Measurements from ENCODE around the gene SLC9C2. TPM values are rescaled to one million over a fixed set of nuclear protein-coding genes. Genes with fewer than 3 reads are reported as not detected.
A peak's percentile ranks its signal among the peaks of the same experiment; 100 is the strongest.
"Not testable (repeated sequence)": the region's sequence is repeated elsewhere in the genome, so short reads cannot be mapped to it uniquely, and the experiment has no call there.

Gene SLC9C2
- total RNA-seq, 1 donor from 2014 or later = not detected

DNA sequence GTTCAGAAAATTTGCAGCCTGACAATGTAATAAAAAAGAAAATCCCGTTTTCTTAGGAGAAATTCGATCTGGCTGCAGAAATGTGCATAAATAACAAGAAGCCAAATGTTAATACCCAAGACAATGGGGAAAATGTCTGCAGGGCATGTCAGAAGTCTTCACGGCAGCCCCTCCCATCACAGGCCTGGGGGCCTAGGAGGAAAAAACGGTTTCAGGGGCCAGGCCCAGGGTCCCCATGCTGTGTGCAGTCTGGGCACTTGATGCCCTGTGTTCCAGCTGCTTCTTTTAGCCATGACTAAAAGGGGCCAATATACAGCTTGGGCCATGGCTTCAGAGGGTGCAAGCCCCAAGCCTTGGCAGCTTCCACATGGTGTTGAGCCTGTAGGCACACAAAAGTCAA, 132.3 kb downstream of the SLC9C2 start:
- FAIRE-seq = no peak
- DNase-seq (ENCODE audit: low read depth) = no peak
- TF ChIP-seq, protein P1, sequence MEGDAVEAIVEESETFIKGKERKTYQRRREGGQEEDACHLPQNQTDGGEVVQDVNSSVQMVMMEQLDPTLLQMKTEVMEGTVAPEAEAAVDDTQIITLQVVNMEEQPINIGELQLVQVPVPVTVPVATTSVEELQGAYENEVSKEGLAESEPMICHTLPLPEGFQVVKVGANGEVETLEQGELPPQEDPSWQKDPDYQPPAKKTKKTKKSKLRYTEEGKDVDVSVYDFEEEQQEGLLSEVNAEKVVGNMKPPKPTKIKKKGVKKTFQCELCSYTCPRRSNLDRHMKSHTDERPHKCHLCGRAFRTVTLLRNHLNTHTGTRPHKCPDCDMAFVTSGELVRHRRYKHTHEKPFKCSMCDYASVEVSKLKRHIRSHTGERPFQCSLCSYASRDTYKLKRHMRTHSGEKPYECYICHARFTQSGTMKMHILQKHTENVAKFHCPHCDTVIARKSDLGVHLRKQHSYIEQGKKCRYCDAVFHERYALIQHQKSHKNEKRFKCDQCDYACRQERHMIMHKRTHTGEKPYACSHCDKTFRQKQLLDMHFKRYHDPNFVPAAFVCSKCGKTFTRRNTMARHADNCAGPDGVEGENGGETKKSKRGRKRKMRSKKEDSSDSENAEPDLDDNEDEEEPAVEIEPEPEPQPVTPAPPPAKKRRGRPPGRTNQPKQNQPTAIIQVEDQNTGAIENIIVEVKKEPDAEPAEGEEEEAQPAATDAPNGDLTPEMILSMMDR (IDR thresholded peaks at IDR 0.05; ENCODE audit: insufficient read depth, low read length, severe bottlenecking) = no peak
- Histone ChIP-seq H3K36me3 (ENCODE audit: control insufficient read depth, insufficient read depth, low read length) (no peaks in the 10 kb centered on the region), H3K27me3 (ENCODE audit: control insufficient read depth, insufficient read depth, low read length) (no peaks in the 10 kb centered on the region), H3K4me3 (ENCODE audit: low read depth, low read length) (no peak overlapping the region)

DNA sequence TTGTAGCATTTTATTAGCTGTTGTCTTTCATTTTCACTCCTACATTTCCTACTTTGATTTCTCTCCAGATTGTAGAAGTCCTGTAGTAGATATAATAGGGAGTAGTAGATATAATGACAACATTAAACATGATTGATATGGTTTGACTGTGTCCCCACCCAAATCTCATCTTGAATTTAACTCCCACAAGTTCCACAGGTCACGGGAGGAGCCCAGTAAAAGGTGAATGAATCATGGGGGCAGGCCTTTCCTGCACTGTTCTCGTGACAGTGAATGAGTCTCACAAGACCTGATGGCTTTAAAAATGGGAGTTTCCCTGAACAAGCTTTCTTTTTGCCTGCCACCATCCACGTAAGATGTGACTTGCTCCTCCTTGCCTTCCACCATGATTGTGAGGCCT, 133.2 kb downstream of the SLC9C2 start:
- H3K36me3 ChIP-seq (ENCODE audit: control insufficient read depth, insufficient read depth, low read length) = no peaks in the 10 kb centered on the region
- FAIRE-seq (no peak), DNase-seq (ENCODE audit: low read depth) (no peak)
- H3K4me3 ChIP-seq (ENCODE audit: low read depth, low read length) = no peak overlapping the region
- TF ChIP-seq, protein P1 (IDR thresholded peaks at IDR 0.05; ENCODE audit: insufficient read depth, low read length, severe bottlenecking) = no peak
- H3K27me3 ChIP-seq (ENCODE audit: control insufficient read depth, insufficient read depth, low read length) = no peaks in the 10 kb centered on the region

DNA sequence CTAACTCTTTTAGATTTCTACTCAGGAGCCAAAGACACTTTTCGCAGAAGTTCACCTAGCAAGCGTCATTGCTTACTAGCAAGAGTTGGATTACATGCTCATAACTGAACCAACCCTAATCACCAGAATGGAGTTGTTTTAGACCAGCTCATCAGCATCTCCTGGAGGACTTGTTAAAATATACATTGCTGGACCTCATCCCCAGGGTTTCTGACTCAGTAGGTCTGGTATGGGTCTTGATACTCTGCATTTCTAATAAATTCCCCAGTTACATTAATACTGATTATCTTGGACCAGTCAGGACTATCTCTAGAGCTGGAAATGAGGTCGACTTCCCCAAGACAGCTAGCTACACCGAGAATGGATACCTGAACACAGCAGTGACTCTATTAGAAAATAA, 135.4 kb downstream of the SLC9C2 start:
- Histone ChIP-seq H3K4me3 (ENCODE audit: low read depth, low read length) (no peak overlapping the region), H3K27me3 (ENCODE audit: control insufficient read depth, insufficient read depth, low read length) (no peaks in the 10 kb centered on the region), H3K36me3 (ENCODE audit: control insufficient read depth, insufficient read depth, low read length) (no peaks in the 10 kb centered on the region)
- no peak for FAIRE-seq
- DNase-seq (ENCODE audit: low read depth) = no peak
- TF ChIP-seq, protein P1 (IDR thresholded peaks at IDR 0.05; ENCODE audit: insufficient read depth, low read length, severe bottlenecking) = no peak

DNA sequence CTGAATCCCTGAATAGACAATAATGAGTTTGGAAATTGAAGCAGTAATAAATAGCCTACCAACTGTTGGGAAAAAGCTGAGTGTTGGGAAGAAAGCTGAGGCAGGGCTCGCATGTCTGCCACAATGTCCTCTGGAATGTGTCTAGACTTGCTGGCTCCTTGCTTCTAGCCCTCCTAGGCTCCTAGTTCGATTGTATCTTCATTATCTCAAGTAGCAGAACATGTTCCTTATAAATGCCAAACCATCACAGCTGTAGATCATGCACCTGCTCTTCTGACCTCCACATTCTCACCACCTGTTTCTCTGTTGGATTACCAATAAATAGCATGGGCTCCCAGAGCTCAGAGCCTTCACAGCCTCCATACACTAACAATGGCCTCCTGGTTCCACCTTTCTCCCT, 138.7 kb downstream of the SLC9C2 start:
- not testable (repeated sequence) for DNase-seq (ENCODE audit: low read depth); FAIRE-seq; H3K4me3 ChIP-seq (ENCODE audit: low read depth, low read length); H3K27me3 ChIP-seq (ENCODE audit: control insufficient read depth, insufficient read depth, low read length); H3K36me3 ChIP-seq (ENCODE audit: control insufficient read depth, insufficient read depth, low read length)

DNA sequence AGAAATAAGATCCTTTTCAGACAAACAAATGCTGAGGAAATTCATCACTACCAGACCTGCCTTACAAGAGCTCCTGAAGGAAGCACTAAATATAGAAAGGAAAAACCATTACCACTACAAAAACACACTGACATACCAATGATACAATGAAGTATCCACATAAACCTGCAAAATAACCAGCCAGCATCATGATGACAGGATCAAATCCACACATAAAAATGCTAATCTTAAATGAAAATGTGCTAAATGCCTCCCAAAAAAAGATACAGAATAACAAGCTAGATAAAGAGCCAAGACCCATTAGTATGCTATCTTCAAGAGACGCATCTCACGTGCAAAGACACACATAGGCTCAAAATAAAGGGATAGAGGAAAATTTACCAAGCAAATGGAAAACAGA, 140.2 kb downstream of the SLC9C2 start:
- not testable (repeated sequence) for DNase-seq (ENCODE audit: low read depth); H3K4me3 ChIP-seq (ENCODE audit: low read depth, low read length); H3K36me3 ChIP-seq (ENCODE audit: control insufficient read depth, insufficient read depth, low read length); FAIRE-seq; H3K27me3 ChIP-seq (ENCODE audit: control insufficient read depth, insufficient read depth, low read length)

DNA sequence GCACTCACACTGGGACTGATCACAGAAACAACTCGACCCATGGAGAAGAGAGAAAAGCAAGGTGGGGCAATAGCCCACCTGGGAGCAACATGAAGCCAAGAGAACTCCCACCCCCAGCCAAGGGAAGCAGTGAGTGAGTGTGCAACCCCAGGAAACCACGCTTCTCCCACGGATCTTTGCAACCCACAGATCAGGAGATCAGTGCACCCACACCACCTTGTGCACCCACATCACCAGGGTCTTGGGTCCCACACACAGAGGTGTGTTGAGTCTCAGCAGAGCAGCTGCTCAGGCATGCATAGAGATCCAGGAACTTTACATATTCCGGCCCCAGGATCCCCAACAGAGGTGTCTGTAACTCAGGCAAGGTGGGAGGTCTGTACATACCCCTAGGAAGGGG, 143.0 kb downstream of the SLC9C2 start:
- Histone ChIP-seq H3K36me3 (ENCODE audit: control insufficient read depth, insufficient read depth, low read length) (peaks cover 5% of the 10 kb centered on the region), H3K4me3 (ENCODE audit: low read depth, low read length) (no peak overlapping the region), H3K27me3 (ENCODE audit: control insufficient read depth, insufficient read depth, low read length) (no peaks in the 10 kb centered on the region)
- TF ChIP-seq, protein P1 (IDR thresholded peaks at IDR 0.05; ENCODE audit: insufficient read depth, low read length, severe bottlenecking) = no peak
- DNase-seq (ENCODE audit: low read depth) (no peak), FAIRE-seq (peak; percentile 55)

DNA sequence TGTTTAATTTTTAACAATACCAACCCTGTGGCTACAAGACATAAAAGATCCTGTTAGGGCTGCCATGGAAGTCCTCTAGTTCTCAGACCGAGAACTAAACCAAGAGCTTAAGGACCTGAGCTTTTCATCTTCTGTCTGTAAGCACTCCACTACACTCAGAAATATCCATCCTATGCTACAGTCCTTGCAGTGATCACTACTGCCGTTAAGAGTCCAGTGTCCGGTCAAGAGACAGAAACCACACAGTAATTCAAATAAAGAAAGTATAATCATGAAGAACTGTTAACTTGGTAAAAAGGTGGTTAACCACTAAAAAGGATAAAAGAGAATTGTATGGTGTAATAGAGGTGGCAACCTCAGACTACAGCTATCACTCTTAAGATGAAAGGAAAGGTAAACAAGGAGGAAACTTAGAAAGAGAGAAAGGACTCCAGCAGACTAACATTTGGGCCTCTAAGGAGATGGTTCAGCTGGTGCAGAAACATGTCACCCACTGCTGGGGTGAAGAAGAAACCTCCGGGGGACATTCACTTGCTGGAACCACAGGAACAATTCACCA, 147.8 kb downstream of the SLC9C2 start:
- DNase-seq (ENCODE audit: low read depth) (no peak), FAIRE-seq (no peak)
- H3K27me3 ChIP-seq (ENCODE audit: control insufficient read depth, insufficient read depth, low read length) = no peaks in the 10 kb centered on the region
- TF ChIP-seq, protein P1 (IDR thresholded peaks at IDR 0.05; ENCODE audit: insufficient read depth, low read length, severe bottlenecking) = no peak
- no peaks in the 10 kb centered on the region for H3K36me3 ChIP-seq (ENCODE audit: control insufficient read depth, insufficient read depth, low read length)
- no peak overlapping the region for H3K4me3 ChIP-seq (ENCODE audit: low read depth, low read length)
